ENCODE data around the gene POU2AF2.

Gene POU2AF2

GRCh38 chr11:111330234-111330893 is 84.8 kb downstream of the POU2AF2 start:
- DNase-seq (ENCODE audit: low read depth in 3 of 3), result no peak

- no peak for DNase-seq (ENCODE audit: low read depth in 3 of 3)
Observed at GRCh38 chr11:111331711-111332479, 86.4 kb downstream of the POU2AF2 start.

- no peak for DNase-seq (ENCODE audit: low read depth in 3 of 3)
Observed at GRCh38 chr11:111334532-111335502, 89.3 kb downstream of the POU2AF2 start.

- DNase-seq (ENCODE audit: low read depth in 3 of 3), result no peak
Observed at GRCh38 chr11:111335549-111335948, 90.0 kb downstream of the POU2AF2 start.

Data from stimulated activated CD4-positive, alpha-beta T cell treated with anti-CD3 and anti-CD28 coated beads, TNF-alpha, amount 100 ng/mL, for 4 hours (primary cell).